ENCODE measurements around the gene PITPNC1. TPM values are rescaled to one million over a fixed set of nuclear protein-coding genes. Genes with fewer than 3 reads are reported as not detected.
"Not testable (repeated sequence)": the region's sequence is repeated elsewhere in the genome, so short reads cannot be mapped to it uniquely, and the experiment has no call there.

Gene PITPNC1
- total RNA-seq, 4 donors from 2014 or later, result 8.0 to 20.4 (median 9.6) TPM

- no peak for DNase-seq (ENCODE audit: low spot score in 2 of 2)
- Histone ChIP-seq H3K36me3 (no peaks in the 10 kb centered on the region), H3K27me3 (no peaks in the 10 kb centered on the region), H3K4me1 (peaks cover 0 to 6% (median 2%) of the 10 kb centered on the region in 4 donors), H3K9me3 (no peaks in the 10 kb centered on the region), H3K4me3 (no peak overlapping the region), H3K27ac (no peak overlapping the region)
- 96 to 97% methylated on average over 5 of the region's 5 CpGs for WGBS, 2 donors
- TF ChIP-seq EP300 (IDR thresholded peaks at IDR 0.05) (no peak), POLR2A (IDR thresholded peaks at IDR 0.05) (no peak), CTCF (IDR thresholded peaks at IDR 0.05) (no peak)
These were observed 48.6 kb downstream of the PITPNC1 start for GRCh38 chr17:67425571-67426160.

GRCh38 chr17:67427424-67427823 is 50.3 kb downstream of the PITPNC1 start:
- TF ChIP-seq POLR2A (IDR thresholded peaks at IDR 0.05), result no peak
- TF ChIP-seq CTCF (IDR thresholded peaks at IDR 0.05), result no peak
- TF ChIP-seq EP300 (IDR thresholded peaks at IDR 0.05), result no peak
- Histone ChIP-seq H3K27ac (no peak overlapping the region), H3K9me3 (no peaks in the 10 kb centered on the region), H3K27me3 (no peaks in the 10 kb centered on the region), H3K4me1 (peaks cover 0 to 4% (median 1%) of the 10 kb centered on the region in 4 donors), H3K4me3 (no peak overlapping the region), H3K36me3 (no peaks in the 10 kb centered on the region)
- DNase-seq (ENCODE audit: low spot score in 2 of 2), result no peak
- WGBS, 2 donors, result 73 to 78% methylated on average over 4 of the region's 4 CpGs

- WGBS, 2 donors, result 96 to 98% methylated on average over 4 of the region's 4 CpGs
- H3K9me3 ChIP-seq; DNase-seq (ENCODE audit: low spot score in 2 of 2); H3K4me3 ChIP-seq; H3K4me1 ChIP-seq; H3K27ac ChIP-seq; H3K36me3 ChIP-seq; H3K27me3 ChIP-seq: not testable (repeated sequence)
These were observed 53.4 kb downstream of the PITPNC1 start for GRCh38 chr17:67430515-67430914.

DNA sequence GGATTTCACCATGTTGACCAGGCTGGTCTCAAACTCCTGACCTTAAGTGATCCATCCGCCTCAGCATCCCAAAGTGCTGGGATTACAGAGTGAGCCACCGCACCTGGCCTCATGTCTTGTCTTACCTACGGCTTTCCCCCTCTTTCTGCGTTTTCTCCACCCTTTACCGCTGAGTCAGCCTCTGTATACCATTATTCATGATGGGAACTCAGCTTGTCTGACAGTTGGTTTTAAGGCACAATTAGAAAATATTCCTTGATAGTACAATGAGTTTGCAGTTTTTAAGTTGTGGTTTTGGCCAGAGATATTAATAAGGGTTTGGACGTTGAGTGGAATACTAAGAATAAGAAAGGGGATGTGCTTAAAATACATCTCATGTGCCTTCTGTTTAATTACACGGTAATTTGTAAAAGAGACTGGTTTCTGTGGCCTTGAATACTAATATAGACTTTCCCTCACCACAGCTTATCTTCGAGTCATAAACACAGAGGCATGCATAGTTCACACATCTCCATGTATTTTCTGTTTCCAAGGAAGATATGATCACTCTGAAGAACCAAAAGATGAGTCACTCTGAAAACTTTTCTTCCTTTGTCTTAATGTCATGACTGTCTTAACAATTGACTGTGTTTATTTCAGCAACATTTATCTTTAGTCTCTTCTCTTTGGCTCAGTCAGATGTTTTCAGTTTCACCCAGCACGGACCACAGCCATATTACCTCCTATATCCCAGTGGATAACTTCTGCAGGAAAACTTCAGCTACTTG is 54.4 kb downstream of the PITPNC1 start:
- no peak overlapping the region for H3K27ac ChIP-seq
- H3K27me3 ChIP-seq, result no peaks in the 10 kb centered on the region
- no peaks in the 10 kb centered on the region for H3K36me3 ChIP-seq
- WGBS, 2 donors, result 70 to 71% methylated on average over 9 of the region's 9 CpGs
- no peak overlapping the region for H3K4me3 ChIP-seq
- TF ChIP-seq CTCF (IDR thresholded peaks at IDR 0.05), result no peak
- no peak for TF ChIP-seq EP300 (IDR thresholded peaks at IDR 0.05)
- no peak for TF ChIP-seq POLR2A (IDR thresholded peaks at IDR 0.05)
- DNase-seq (ENCODE audit: low spot score in 2 of 2), result no peak
- no peaks in the 10 kb centered on the region for H3K9me3 ChIP-seq
- peaks cover 0 to 3% (median 0%) of the 10 kb centered on the region in 4 donors for H3K4me1 ChIP-seq

GRCh38 chr17:67433248-67433924 is 56.3 kb downstream of the PITPNC1 start:
- H3K27ac ChIP-seq, result no peak overlapping the region
- H3K9me3 ChIP-seq, result no peaks in the 10 kb centered on the region
- H3K4me1 ChIP-seq, result peaks cover 0 to 3% (median 0%) of the 10 kb centered on the region in 4 donors
- TF ChIP-seq CTCF (IDR thresholded peaks at IDR 0.05) (no peak), EP300 (IDR thresholded peaks at IDR 0.05) (no peak), POLR2A (IDR thresholded peaks at IDR 0.05) (no peak)
- 87 to 89% methylated on average over 21 of the region's 21 CpGs for WGBS, 2 donors
- no peak for DNase-seq (ENCODE audit: low spot score in 2 of 2)
- H3K27me3 ChIP-seq, result no peaks in the 10 kb centered on the region
- no peaks in the 10 kb centered on the region for H3K36me3 ChIP-seq
- no peak overlapping the region for H3K4me3 ChIP-seq

Measured in tibial nerve (tissue), 4 donors.